Renal cortex interstitium (tissue), 15 donors: ENCODE measurements around the gene BATF3. TPM values are rescaled to one million over a fixed set of nuclear protein-coding genes. Genes with fewer than 3 reads are reported as not detected.
"Not testable (repeated sequence)": the region's sequence is repeated elsewhere in the genome, so short reads cannot be mapped to it uniquely, and the experiment has no call there.

Experiments used
- DNase-seq, 11 donors: peaks; one replicate each; pipeline ENCODE4 v3.0.0-alpha.2; 2013; ENCODE audit warnings: low read depth in 9 of 11, low spot score in 4 of 11; ENCODE audit errors: extremely low read depth in 1 of 11
- long read RNA-seq, 16 experiments: transcript quantifications; one replicate each; lab custom pipeline, GENCODE V29; 2026
- polyA plus RNA-seq, 3 donors: library from polyadenylated mRNA; unstranded; fragments of 120-200 nt; gene quantifications; one replicate each; pipeline ENCODE4 v1.2.1, GENCODE V29; 2013; ENCODE audit not compliant: insufficient read length in 3 of 3

Gene BATF3
- polyA plus RNA-seq = 1 to 10 TPM in 2 of 3 donors, under 1 TPM in 1; 0.73 to 1.7 (median 1.3) TPM
- long read RNA-seq, donor 1, partial matches to known transcripts = 0 of 1 reads
- long read RNA-seq, donor 1, other reads (novel, unspliced or antisense) = 0 of 1 reads
- long read RNA-seq, donor 2 = 0 reads
- long read RNA-seq, donor 3, partial matches to known transcripts = 0 of 2 reads
- long read RNA-seq, donor 3, other reads (novel, unspliced or antisense) = 0 of 2 reads
- long read RNA-seq, donor 4, partial matches to known transcripts = 0 of 2 reads
- long read RNA-seq, donor 4, other reads (novel, unspliced or antisense) = 0 of 2 reads
- long read RNA-seq, donor 5 = 0 reads
- long read RNA-seq, donor 6, partial matches to known transcripts = 0 of 3 reads
- long read RNA-seq, donor 6, other reads (novel, unspliced or antisense) = 0 of 3 reads
- long read RNA-seq, donor 7, partial matches to known transcripts = 0 of 3 reads
- long read RNA-seq, donor 7, other reads (novel, unspliced or antisense) = 0 of 3 reads
- long read RNA-seq, donor 8, partial matches to known transcripts = 0 of 3 reads
- long read RNA-seq, donor 8, other reads (novel, unspliced or antisense) = 0 of 3 reads
- long read RNA-seq, donor 9, partial matches to known transcripts = 0 of 2 reads
- long read RNA-seq, donor 9, other reads (novel, unspliced or antisense) = 0 of 2 reads
- long read RNA-seq, donor 10 = 0 reads
- long read RNA-seq, donor 11 = 0 reads
- long read RNA-seq, donor 12, partial matches to known transcripts = 0 of 1 reads
- long read RNA-seq, donor 12, other reads (novel, unspliced or antisense) = 0 of 1 reads
- long read RNA-seq, donor 13, partial matches to known transcripts = 0 of 1 reads
- long read RNA-seq, donor 13, other reads (novel, unspliced or antisense) = 0 of 1 reads
- long read RNA-seq, donor 14 = 0 reads
- long read RNA-seq, donor 15, partial matches to known transcripts = 0 of 1 reads
- long read RNA-seq, donor 15, other reads (novel, unspliced or antisense) = 0 of 1 reads
- long read RNA-seq, donor 16, partial matches to known transcripts = 0 of 1 reads
- long read RNA-seq, donor 16, other reads (novel, unspliced or antisense) = 0 of 1 reads

- peak in 3 of 11 donors; percentile 17 to 28 (median 22) for DNase-seq
These were observed at the start of gene BATF3 for GRCh38 chr1:212699625-212700222. TSS of gene BATF3 (minus strand) at chr1:212699840. CDS start at chr1:212699762, 78 bp downstream.

- no peak for DNase-seq
These were observed 46.9 kb upstream of the BATF3 start for GRCh38 chr1:212746546-212746945.

GRCh38 chr1:212745303-212745702 is 45.7 kb upstream of the BATF3 start:
- DNase-seq = no peak

GRCh38 chr1:212743901-212744475 is 44.3 kb upstream of the BATF3 start:
- no peak for DNase-seq

- peak in 2 of 11 donors; percentile 3 to 4 for DNase-seq
These were observed 38.7 kb upstream of the BATF3 start for GRCh38 chr1:212738330-212738729.

- no peak for DNase-seq
These were observed 37.9 kb upstream of the BATF3 start for GRCh38 chr1:212737559-212737958.

- DNase-seq = no peak
These were observed 33.5 kb upstream of the BATF3 start for GRCh38 chr1:212733109-212733508.

- DNase-seq = no peak
These were observed 32.0 kb upstream of the BATF3 start for GRCh38 chr1:212731630-212732029.

- DNase-seq = no peak
These were observed 29.0 kb upstream of the BATF3 start for GRCh38 chr1:212728606-212729005.

- no peak for DNase-seq
These were observed 27.9 kb upstream of the BATF3 start for GRCh38 chr1:212727386-212728181.

GRCh38 chr1:212724679-212725078 is 25.0 kb upstream of the BATF3 start:
- DNase-seq = not testable (repeated sequence)

- DNase-seq = no peak
These were observed 22.8 kb upstream of the BATF3 start for GRCh38 chr1:212722270-212722957.

- DNase-seq = no peak
These were observed 22.0 kb upstream of the BATF3 start for GRCh38 chr1:212721388-212722247.

- no peak for DNase-seq
These were observed 20.0 kb upstream of the BATF3 start for GRCh38 chr1:212719633-212720032.

GRCh38 chr1:212718499-212718898 is 18.9 kb upstream of the BATF3 start:
- no peak for DNase-seq

- DNase-seq = no peak
These were observed 16.5 kb upstream of the BATF3 start for GRCh38 chr1:212716161-212716560.
